ENCODE measurements around the gene ISLR. TPM values are rescaled to one million over a fixed set of nuclear protein-coding genes. Genes with fewer than 3 reads are reported as not detected.

ISLR gene
- total RNA-seq, 1 experiment from 2014 or later, result 0.11 TPM

DNA sequence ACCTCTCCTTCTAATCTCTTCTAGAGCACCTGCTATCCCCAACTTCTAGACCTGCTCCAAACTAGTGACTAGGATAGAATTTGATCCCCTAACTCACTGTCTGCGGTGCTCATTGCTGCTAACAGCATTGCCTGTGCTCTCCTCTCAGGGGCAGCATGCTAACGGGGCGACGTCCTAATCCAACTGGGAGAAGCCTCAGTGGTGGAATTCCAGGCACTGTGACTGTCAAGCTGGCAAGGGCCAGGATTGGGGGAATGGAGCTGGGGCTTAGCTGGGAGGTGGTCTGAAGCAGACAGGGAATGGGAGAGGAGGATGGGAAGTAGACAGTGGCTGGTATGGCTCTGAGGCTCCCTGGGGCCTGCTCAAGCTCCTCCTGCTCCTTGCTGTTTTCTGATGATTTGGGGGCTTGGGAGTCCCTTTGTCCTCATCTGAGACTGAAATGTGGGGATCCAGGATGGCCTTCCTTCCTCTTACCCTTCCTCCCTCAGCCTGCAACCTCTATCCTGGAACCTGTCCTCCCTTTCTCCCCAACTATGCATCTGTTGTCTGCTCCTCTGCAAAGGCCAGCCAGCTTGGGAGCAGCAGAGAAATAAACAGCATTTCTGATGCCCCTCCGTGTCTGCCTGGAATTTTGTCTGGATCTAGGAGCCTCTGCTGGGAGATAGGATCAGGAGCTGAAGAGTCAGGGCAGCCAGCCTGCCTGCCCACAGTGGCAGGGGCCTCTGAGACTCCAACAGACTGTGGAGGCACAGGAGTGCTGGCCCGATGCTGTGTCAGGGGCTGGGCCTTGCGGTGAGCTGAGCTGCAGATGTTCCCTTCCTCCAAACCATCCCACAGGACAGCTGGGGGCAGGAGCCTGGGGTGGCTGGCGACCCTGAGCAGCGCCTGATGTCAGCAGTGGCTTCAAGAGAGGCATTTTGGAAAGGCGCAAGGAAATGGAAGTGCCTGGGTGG, 3.0 kb downstream of the ISLR start:
- peaks cover 3% of the 10 kb centered on the region; the same call in 1 of the 2 replicates for H3K4me1 ChIP-seq (ENCODE audit: insufficient read depth, low read length)
- H3K27ac Mint-ChIP-seq, result peak overlapping the region in 2 of 3 experiments; percentile 19 to 70; a peak in 2 of 7 replicates
- peaks cover 22 to 53% of the 10 kb centered on the region in 2 experiments for H3K4me1 Mint-ChIP-seq
- TF ChIP-seq, protein P1, sequence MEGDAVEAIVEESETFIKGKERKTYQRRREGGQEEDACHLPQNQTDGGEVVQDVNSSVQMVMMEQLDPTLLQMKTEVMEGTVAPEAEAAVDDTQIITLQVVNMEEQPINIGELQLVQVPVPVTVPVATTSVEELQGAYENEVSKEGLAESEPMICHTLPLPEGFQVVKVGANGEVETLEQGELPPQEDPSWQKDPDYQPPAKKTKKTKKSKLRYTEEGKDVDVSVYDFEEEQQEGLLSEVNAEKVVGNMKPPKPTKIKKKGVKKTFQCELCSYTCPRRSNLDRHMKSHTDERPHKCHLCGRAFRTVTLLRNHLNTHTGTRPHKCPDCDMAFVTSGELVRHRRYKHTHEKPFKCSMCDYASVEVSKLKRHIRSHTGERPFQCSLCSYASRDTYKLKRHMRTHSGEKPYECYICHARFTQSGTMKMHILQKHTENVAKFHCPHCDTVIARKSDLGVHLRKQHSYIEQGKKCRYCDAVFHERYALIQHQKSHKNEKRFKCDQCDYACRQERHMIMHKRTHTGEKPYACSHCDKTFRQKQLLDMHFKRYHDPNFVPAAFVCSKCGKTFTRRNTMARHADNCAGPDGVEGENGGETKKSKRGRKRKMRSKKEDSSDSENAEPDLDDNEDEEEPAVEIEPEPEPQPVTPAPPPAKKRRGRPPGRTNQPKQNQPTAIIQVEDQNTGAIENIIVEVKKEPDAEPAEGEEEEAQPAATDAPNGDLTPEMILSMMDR (conservative IDR thresholded peaks at IDR 0.05), result peak; percentile 35; the same call in 2 of the 3 replicates
- no peak overlapping the region for H3K4me2 ChIP-seq (ENCODE audit: insufficient read depth, insufficient read length, low read length)
- peak; percentile 49 for DNase-seq
- H3K18ac ChIP-seq (ENCODE audit: insufficient read length, low read depth, low read length), result no peak overlapping the region
- no peak overlapping the region for H3K4ac ChIP-seq (ENCODE audit: low read depth, low read length)
- no peak overlapping the region for H2BK5ac ChIP-seq (ENCODE audit: insufficient read length, low read length)
- no peaks in the 10 kb centered on the region for H4K20me1 ChIP-seq (ENCODE audit: control insufficient read depth, insufficient read depth, insufficient read length)
- H3K9me3 Mint-ChIP-seq, result no peaks in the 10 kb centered on the region; a peak in 1 of 5 replicates
- no peak overlapping the region for H3K27ac ChIP-seq (ENCODE audit: insufficient read length, low read depth, low read length)
- H2BK20ac ChIP-seq (ENCODE audit: low read depth, low read length, poor library complexity, severe bottlenecking), result no peak overlapping the region
- no peaks in the 10 kb centered on the region for H3K23me2 ChIP-seq (ENCODE audit: insufficient read length, low read depth, low read length, poor library complexity, severe bottlenecking)
- H2BK15ac ChIP-seq (ENCODE audit: low read depth, low read length), result no peak overlapping the region
- H3K56ac ChIP-seq (ENCODE audit: insufficient read length, low read depth, low read length), result no peak overlapping the region
- H3T11ph ChIP-seq (ENCODE audit: low read length), result no peak overlapping the region
- H3K4me3 Mint-ChIP-seq, result no peak overlapping the region
- no peak overlapping the region for H2BK120ac ChIP-seq (ENCODE audit: low read depth, low read length, poor library complexity, severe bottlenecking)
- no CpG with 5 or more reads among the region's 10 CpGs for WGBS (ENCODE audit: extremely low coverage, insufficient read length, low lambda C conversion rate)
- H3K9me3 ChIP-seq (ENCODE audit: control insufficient read depth, low read depth, low read length), result no peaks in the 10 kb centered on the region
- H2AFZ ChIP-seq (ENCODE audit: low read length), result no peak overlapping the region
- H3K79me2 ChIP-seq (ENCODE audit: insufficient read depth, low read length), result no peaks in the 10 kb centered on the region
- H3K9ac ChIP-seq (ENCODE audit: extremely low read depth, insufficient read length, low read length), result no peak overlapping the region
- no peaks in the 10 kb centered on the region for H3K79me1 ChIP-seq (ENCODE audit: insufficient read depth, low read depth, low read length, poor library complexity, severe bottlenecking)
- peaks cover 0 to 4% (median 0%) of the 10 kb centered on the region in 3 experiments; a peak in 2 of 7 replicates for H3K36me3 Mint-ChIP-seq (ENCODE audit: insufficient read depth in 1 of 3, low read depth in 3 of 3)
- H3K23ac ChIP-seq (ENCODE audit: insufficient read length, low read depth, low read length), result no peak overlapping the region
- no peak overlapping the region for H4K5ac ChIP-seq (ENCODE audit: insufficient read length, low read depth, low read length)
- H3K14ac ChIP-seq (ENCODE audit: insufficient read depth, low read length), result no peak overlapping the region
- H2AK5ac ChIP-seq (ENCODE audit: insufficient read length, low read length), result no peak overlapping the region
- H3K27me3 Mint-ChIP-seq (ENCODE audit: low read depth), result peaks cover 23% of the 10 kb centered on the region
- no peak overlapping the region for H4K91ac ChIP-seq (ENCODE audit: insufficient read length, low read depth, low read length)
- no peaks in the 10 kb centered on the region for H3K27me3 ChIP-seq (ENCODE audit: insufficient read depth, low read length)
- no peak overlapping the region for H4K8ac ChIP-seq (replicated peaks; ENCODE audit: insufficient read length, low read depth, low read length)
- H2BK12ac ChIP-seq (ENCODE audit: insufficient read length, low read depth, low read length), result no peak overlapping the region

Measured in H9 (cell line).